ENCODE measurements around the gene ZSCAN1. TPM values are rescaled to one million over a fixed set of nuclear protein-coding genes. Genes with fewer than 3 reads are reported as not detected.

The ZSCAN1 gene, protein sequence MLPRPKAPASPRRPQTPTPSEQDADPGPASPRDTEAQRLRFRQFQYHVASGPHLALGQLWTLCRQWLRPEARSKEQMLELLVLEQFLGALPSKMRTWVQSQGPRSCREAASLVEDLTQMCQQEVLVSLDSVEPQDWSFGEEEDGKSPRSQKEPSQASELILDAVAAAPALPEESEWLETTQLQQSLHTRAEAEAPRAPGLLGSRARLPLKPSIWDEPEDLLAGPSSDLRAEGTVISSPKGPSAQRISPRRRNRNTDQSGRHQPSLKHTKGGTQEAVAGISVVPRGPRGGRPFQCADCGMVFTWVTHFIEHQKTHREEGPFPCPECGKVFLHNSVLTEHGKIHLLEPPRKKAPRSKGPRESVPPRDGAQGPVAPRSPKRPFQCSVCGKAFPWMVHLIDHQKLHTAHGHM
- not detected in 2 replicates for total RNA-seq

DNA sequence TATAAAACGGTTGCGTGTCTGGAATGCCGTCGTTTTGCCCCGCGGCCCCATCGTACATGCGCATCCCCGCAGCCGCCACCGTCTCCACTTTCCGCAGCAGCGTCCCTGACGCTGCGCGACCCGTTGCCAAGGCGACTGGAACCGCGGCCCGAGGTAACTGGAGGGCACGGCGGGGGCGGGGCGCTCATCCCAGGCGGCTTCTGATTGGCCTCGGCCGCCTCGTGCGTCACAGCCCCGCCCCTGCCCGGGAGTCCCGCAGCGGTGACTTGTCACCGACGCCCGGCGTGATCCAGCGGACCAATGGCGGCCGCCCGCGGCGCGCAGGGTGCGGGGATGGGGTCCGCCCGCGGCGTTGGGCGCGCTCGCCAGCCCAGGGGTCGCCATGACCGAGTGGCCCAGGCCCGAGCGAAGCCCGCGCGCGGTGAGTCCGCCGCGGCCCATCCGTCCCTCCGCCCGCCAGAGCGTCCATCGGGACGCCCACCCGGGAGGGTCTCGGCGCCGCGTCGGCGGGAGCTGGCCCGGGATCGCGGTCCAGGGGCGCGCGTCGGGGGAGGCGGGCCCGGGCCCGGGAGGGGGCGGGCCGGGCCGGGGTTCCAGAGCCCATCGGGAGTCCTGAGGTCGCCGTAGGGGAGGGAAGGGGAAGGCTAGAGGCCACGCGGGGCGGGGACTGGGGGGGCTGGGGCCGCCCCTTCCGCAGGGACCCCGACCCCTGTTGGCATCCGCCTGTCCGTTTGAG is at the start of gene ZSCAN1:
Gene ZSCAN1 (plus strand): TSS at position 285 of the 736 bp plus-strand sequence. CDS start 3,812 bp downstream, outside the sequence.

DNA sequence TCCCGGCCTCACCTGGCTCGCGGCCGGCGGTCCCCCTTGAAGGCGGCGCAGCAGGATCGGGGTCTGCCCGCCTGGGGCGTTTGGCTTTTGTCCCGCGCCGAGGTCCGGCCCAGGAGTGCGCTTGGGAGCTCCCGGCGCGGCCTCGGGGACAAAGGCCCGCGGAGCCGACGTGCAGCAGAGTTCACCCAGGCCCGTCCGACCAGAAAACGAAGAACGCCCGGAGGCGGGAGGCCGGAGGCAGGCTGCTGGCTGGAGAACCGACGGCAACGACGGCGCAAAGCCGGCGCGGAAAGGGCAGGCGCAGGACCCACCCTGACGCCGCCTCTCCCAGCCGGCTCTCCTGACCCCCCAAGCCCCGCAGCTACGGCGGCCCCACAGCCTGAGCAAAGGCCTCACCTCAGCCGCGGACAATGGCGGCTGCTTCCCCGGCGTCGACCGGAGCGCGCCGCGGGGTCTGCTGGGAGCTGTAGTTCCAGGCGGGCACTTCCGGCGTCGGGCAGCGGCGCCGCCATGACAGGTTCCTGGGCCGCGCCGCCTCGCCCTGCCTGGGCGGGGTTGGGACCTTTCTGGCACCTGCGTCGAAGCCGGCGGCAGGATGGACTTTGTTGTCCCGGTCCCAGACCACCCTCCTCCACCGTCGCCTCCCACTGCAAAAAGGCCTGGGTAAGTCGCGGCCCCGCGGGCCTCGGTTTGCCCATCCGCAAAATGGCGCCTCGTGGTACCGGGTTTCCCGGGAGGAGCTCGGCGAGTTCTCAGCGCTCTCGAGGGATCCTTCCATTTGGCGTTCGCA is 31.2 kb upstream of the ZSCAN1 start, which contains the start of gene ZNF606:
Gene ZNF606 (minus strand): TSS at position 437 of the 790 bp plus-strand sequence. CDS start 1,501 bp downstream, outside the sequence.

DNA sequence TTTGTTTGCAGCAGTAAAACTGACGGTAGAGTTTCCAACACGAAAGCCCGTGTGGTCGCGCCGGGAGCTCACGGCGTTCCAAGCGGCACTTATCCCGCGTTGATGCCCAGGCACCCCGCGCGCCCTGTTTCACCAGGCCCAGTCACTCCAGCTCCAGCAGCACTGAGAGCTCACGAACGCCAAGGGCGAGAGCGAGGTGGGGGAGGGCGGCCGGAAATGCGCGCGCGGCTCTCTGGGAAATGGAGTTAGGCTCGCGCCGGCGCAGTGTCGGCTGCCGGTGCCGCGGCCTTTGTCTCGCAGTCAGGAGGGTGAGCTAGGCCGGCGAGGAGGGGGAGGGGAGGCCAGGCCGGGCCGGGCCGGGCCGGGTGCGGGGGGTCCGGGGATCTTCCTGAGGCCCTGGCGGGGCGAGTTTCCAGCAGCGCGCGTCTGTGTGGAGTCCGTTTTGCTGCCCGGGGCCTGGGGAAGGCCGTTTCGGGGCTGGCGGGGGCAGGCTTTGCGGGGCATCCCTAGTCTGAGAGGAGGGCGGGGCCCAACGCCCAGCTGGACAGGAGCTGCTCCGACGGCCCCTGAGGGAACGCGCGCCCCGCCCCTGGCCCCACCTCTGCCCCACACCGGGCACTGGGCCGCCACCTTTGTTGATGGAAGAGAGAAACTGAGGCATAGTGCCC is 25.3 kb downstream of the ZSCAN1 start, which contains the start of gene ZNF135:
Gene ZNF135 (plus strand): TSS at position 280 of the 668 bp plus-strand sequence. CDS start 721 bp downstream, outside the sequence.

DNA sequence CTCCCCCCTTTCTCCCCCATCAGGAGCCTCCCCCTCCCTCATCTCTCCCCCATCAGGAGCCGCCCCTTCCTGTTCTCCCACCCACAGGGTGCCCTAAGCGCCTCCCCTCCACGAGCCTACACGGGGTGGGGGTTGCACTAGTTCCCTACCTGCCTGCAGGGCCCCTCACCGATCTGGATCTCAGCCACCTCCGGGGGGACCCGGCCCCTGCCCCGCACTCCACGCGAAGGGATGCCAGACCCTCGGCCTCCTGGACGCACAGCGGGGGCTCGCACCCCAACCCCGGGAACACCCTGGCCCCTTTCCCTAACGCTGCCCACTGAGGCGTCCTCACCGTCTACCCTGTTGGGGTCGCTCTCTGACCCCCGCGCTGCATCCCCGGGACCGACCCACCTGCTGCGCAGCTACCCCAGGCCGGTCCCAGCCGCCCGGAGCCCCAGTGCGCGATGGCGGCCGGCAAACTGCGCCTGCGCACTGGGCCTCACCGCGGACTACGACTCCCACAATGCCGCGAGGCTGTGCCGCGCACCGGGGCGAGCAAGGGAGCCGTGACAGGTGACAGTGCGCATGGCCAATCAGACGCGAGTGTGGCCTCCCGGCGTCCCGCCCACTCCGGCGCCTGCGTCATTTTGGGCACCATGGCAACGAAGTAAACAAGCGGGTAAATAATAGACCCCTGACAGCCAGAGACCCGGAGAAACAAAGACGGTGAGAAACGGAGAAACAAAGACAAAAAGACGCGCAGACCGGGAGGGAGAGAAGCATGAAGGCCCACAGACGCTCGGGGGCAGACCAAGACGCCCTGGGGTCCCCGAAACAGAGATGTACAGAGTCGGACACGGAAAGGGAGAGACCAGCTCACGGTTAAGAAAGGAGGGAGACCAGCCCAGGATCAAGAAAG is 64.2 kb downstream of the ZSCAN1 start, which contains the start of gene ZSCAN18:
Gene ZSCAN18 (minus strand): TSS at position 451 of the 901 bp plus-strand sequence. CDS start 7,964 bp downstream, outside the sequence.

Other genes with a start within 250 kb of the ZSCAN1 start
- gene ZNF552, start 219.1 kb upstream of the ZSCAN1 start, total RNA-seq = 6.5 and 10.5 TPM in 2 replicates
- gene ZNF587B, start 203.7 kb upstream of the ZSCAN1 start, total RNA-seq = 20.8 and 22.5 TPM in 2 replicates
- 29.6 and 31.8 TPM in 2 replicates for gene ZNF587, start 184.2 kb upstream of the ZSCAN1 start, total RNA-seq
- 2.9 and 4.6 TPM in 2 replicates for gene ZNF814, start 145.0 kb upstream of the ZSCAN1 start, total RNA-seq
- gene ZNF417, start 117.4 kb upstream of the ZSCAN1 start, total RNA-seq = 10.7 and 17.8 TPM in 2 replicates
- 1.6 and 2.1 TPM in 2 replicates for gene ZNF418, start 98.6 kb upstream of the ZSCAN1 start, total RNA-seq
- gene ZNF256, start 86.3 kb upstream of the ZSCAN1 start, total RNA-seq = 3.5 and 4.2 TPM in 2 replicates
- gene C19orf18, start 59.5 kb upstream of the ZSCAN1 start, total RNA-seq = not detected in 2 replicates
- 8.4 and 9.4 TPM in 2 replicates for gene ZNF606, start 31.2 kb upstream of the ZSCAN1 start, total RNA-seq
- gene ZNF135, start 25.3 kb downstream of the ZSCAN1 start, total RNA-seq = 0.30 and 0.32 TPM in 2 replicates
- 11.7 TPM in 2 replicates for gene ZSCAN18, start 64.2 kb downstream of the ZSCAN1 start, total RNA-seq
- 8.4 and 9.4 TPM in 2 replicates for gene ZNF329, start 116.8 kb downstream of the ZSCAN1 start, total RNA-seq
- gene ZNF274, start 149.0 kb downstream of the ZSCAN1 start, total RNA-seq = 15.3 and 19.2 TPM in 2 replicates
- gene ZNF544, start 194.9 kb downstream of the ZSCAN1 start, total RNA-seq = 58.1 and 95.7 TPM in 2 replicates
- gene ZNF8, start 244.9 kb downstream of the ZSCAN1 start, total RNA-seq = 3.3 and 3.6 TPM in 2 replicates